Neural progenitor cell (in vitro differentiated cells): ENCODE results near the gene ZNF672. TPM values are rescaled to one million over a fixed set of nuclear protein-coding genes. Genes with fewer than 3 reads are reported as not detected.

ENCODE experiments used
- DNase-seq: peaks from one replicate; pipeline ENCODE4 v3.0.0-alpha.2; 2016; ENCODE audit warnings: low spot score
- H2AFZ ChIP-seq: fragments of 200-600 bp; sonication (generic); replicated peaks from 2 replicates; pipeline ENCODE4 v1.6.1; 2016; ENCODE audit warnings: antibody characterized with exemption
- H3F3A ChIP-seq: fragments of 200-600 bp; sonication (generic); 2 replicates; pipeline ENCODE4 v1.6.1; 2016; ENCODE audit warnings: antibody characterized with exemption, low read depth
- H3K27ac ChIP-seq: fragments of 200-600 bp; sonication (generic); 2 replicates; pipeline ENCODE4 v1.5.1; 2016; ENCODE audit warnings: mild to moderate bottlenecking
- H3K27me3 ChIP-seq: fragments of 200-600 bp; sonication (generic); 2 replicates; pipeline ENCODE4 v1.6.1; 2016; ENCODE audit warnings: mild to moderate bottlenecking, moderate library complexity
- H3K36me3 ChIP-seq: fragments of 200-600 bp; sonication (generic); 2 replicates; pipeline ENCODE4 v1.5.1; 2016
- H3K4me1 ChIP-seq: fragments of 200-600 bp; sonication (generic); 2 replicates; pipeline ENCODE4 v1.6.1; 2016; ENCODE audit warnings: mixed run types
- H3K4me2 ChIP-seq: fragments of 200-600 bp; sonication (generic); 2 replicates; pipeline ENCODE4 v1.6.1; 2016
- H3K4me3 ChIP-seq: fragments of 200-600 bp; sonication (generic); 2 replicates; pipeline ENCODE4 v1.5.1; 2016
- H3K79me2 ChIP-seq: fragments of 200-600 bp; sonication (generic); 2 replicates; pipeline ENCODE4 v1.6.1; 2016; ENCODE audit warnings: low read depth
- H3K9ac ChIP-seq: fragments of 200-600 bp; sonication (generic); 2 replicates; pipeline ENCODE4 v1.6.1; 2016
- H3K9me3 ChIP-seq: fragments of 200-600 bp; sonication (generic); 2 replicates; pipeline ENCODE4 v1.5.1; 2016; ENCODE audit warnings: low read depth
- H4K20me1 ChIP-seq: fragments of 200-600 bp; sonication (generic); 2 replicates; pipeline ENCODE4 v1.6.1; 2016; ENCODE audit warnings: low read depth
- H3K27ac Mint-ChIP-seq: 3 replicates; pipeline ENCODE4 v1.8.0; 2021; ENCODE audit warnings: mixed read lengths
- H3K27me3 Mint-ChIP-seq: 2 replicates; pipeline ENCODE4 v1.8.0; 2022; ENCODE audit warnings: low read depth, mild to moderate bottlenecking, inconsistent platforms, moderate library complexity, mixed read lengths; ENCODE audit not compliant: insufficient read depth
- H3K36me3 Mint-ChIP-seq: 3 replicates; pipeline ENCODE4 v1.8.0; 2021; ENCODE audit warnings: mixed read lengths
- H3K4me1 Mint-ChIP-seq: 3 replicates; pipeline ENCODE4 v1.8.0; 2021; ENCODE audit warnings: mixed read lengths
- H3K4me3 Mint-ChIP-seq: 3 replicates; pipeline ENCODE4 v1.8.0; 2021; ENCODE audit warnings: mild to moderate bottlenecking, moderate library complexity, mixed read lengths
- H3K9me3 Mint-ChIP-seq: 3 replicates; pipeline ENCODE4 v1.8.0; 2020; ENCODE audit warnings: mixed read lengths
- CTCF ChIP-seq: fragments of 200-600 bp; sonication (generic); IDR thresholded peaks from 2 replicates; pipeline ENCODE4 v1.5.1; 2017; ENCODE audit warnings: antibody characterized with exemption, mild to moderate bottlenecking
- EZH2 ChIP-seq: fragments of 200-600 bp; sonication (generic); IDR thresholded peaks from 2 replicates; pipeline ENCODE4 v1.6.1; 2017; ENCODE audit warnings: antibody characterized with exemption, mild to moderate bottlenecking, moderate library complexity
- EZH2phosphoT487 ChIP-seq: fragments of 200-600 bp; sonication (generic); IDR thresholded peaks from 2 replicates; pipeline ENCODE4 v1.6.1; 2017; ENCODE audit warnings: antibody characterized with exemption
- total RNA-seq: library from RNA; depleted of rRNA; stranded (reverse); fragments of >200 nt; gene quantifications from 2 replicates; pipeline ENCODE4 v1.2.3, GENCODE V29; 2015; ENCODE audit warnings: low replicate concordance

ZNF672 gene
- total RNA-seq, 1 donor from 2014 or later, result 16.9 TPM

DNA sequence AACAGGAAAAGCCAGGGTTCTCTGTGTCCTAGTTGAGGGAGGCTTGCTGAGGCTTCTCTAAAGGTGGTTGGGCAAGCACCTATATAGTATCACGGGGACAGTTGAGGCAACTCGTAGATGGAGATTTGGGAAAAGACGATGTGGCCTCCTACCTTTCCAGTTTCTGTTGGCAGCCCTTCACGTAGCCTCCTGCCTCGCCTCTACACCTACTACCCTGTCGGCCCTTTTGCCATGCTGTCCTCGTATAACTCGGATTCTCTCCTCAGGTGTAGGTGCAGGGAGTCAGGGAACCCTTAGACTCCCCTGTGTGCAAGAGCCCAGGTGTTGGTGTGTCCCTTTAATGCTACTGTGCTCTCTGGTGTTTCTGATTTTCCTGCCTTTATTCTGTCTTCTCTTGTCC lies 10.6 kb downstream of the ZNF672 start:
- Mint-ChIP-seq H3K4me3 (no peak overlapping the region), H3K27ac (no peak overlapping the region), H3K9me3 (no peaks in the 10 kb centered on the region), H3K27me3 (no peaks in the 10 kb centered on the region), H3K4me1 (no peaks in the 10 kb centered on the region), H3K36me3 (peaks cover 11% of the 10 kb centered on the region)
- Histone ChIP-seq H3F3A (no peaks in the 10 kb centered on the region), H3K79me2 (peaks cover 7% of the 10 kb centered on the region), H2AFZ (no peak overlapping the region), H3K27ac (no peak overlapping the region), H4K20me1 (peaks cover 4% of the 10 kb centered on the region), H3K9ac (no peak overlapping the region), H3K27me3 (no peaks in the 10 kb centered on the region), H3K4me3 (no peak overlapping the region), H3K4me2 (no peak overlapping the region), H3K9me3 (no peaks in the 10 kb centered on the region), H3K4me1 (no peaks in the 10 kb centered on the region), H3K36me3 (no peaks in the 10 kb centered on the region)
- DNase-seq, result no peak
- TF ChIP-seq EZH2phosphoT487 (no peak), CTCF (no peak), EZH2 (no peak)

DNA sequence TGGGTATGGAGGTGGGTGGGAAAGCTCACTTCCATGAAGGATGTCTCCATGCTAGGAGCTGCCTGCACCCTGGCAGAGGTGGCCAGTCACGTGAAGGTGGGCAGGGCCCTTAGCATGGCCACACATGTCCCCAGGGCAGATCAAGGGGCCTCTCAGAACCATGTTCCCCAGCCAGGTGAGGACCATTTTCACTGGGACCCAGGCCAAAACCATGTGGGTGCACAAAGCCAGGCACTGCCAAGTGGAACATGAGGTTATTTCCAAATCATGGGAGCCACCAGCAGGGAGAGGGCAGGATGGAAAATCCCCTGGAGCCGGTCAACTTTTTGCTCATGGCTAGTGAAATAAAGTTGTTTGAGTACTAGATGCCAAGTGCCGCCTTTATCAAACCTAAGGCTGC lies 11.1 kb downstream of the ZNF672 start:
- H3K9ac ChIP-seq, result no peak overlapping the region
- H3K27ac Mint-ChIP-seq, result no peak overlapping the region
- no peaks in the 10 kb centered on the region for H3K4me1 Mint-ChIP-seq
- H3K4me3 Mint-ChIP-seq, result peak overlapping the region; percentile 7
- H3F3A ChIP-seq, result no peaks in the 10 kb centered on the region
- H4K20me1 ChIP-seq, result peaks cover 2% of the 10 kb centered on the region
- H3K9me3 ChIP-seq, result no peaks in the 10 kb centered on the region
- H3K9me3 Mint-ChIP-seq, result no peaks in the 10 kb centered on the region
- H2AFZ ChIP-seq, result no peak overlapping the region
- no peak overlapping the region for H3K27ac ChIP-seq
- no peaks in the 10 kb centered on the region for H3K4me1 ChIP-seq
- no peak overlapping the region for H3K4me3 ChIP-seq
- DNase-seq, result no peak
- peaks cover 14% of the 10 kb centered on the region for H3K36me3 Mint-ChIP-seq
- H3K27me3 ChIP-seq, result no peaks in the 10 kb centered on the region
- H3K79me2 ChIP-seq, result peaks cover 2% of the 10 kb centered on the region
- H3K27me3 Mint-ChIP-seq, result no peaks in the 10 kb centered on the region
- no peak for TF ChIP-seq EZH2
- no peak for TF ChIP-seq EZH2phosphoT487
- no peak for TF ChIP-seq CTCF
- H3K36me3 ChIP-seq, result no peaks in the 10 kb centered on the region
- H3K4me2 ChIP-seq, result no peak overlapping the region

DNA sequence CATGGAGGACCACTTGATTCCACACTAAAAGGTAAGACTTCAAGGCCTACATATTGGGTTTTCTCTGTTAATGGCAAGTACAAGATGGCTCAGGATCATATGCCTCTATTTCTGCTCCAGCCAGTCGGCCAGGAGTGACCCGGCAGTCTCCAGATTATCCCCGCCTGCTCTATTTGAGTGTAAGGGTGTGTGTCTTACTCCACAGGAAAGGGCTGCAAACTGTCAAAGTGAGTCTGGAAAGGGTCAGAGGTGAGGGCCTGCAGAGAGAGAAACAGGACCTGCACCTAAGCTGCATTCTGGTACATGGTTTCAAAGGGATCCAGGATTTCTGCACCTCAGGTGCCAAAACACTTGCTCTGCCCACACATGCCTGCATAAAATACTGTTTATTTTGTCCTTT lies 11.6 kb downstream of the ZNF672 start:
- Mint-ChIP-seq H3K4me1 (no peaks in the 10 kb centered on the region), H3K27ac (no peak overlapping the region), H3K27me3 (no peaks in the 10 kb centered on the region), H3K9me3 (no peaks in the 10 kb centered on the region), H3K36me3 (peaks cover 13% of the 10 kb centered on the region), H3K4me3 (no peak overlapping the region)
- H3K9ac ChIP-seq, result no peak overlapping the region
- no peak overlapping the region for H3K27ac ChIP-seq
- H3K36me3 ChIP-seq, result no peaks in the 10 kb centered on the region
- no peak overlapping the region for H2AFZ ChIP-seq
- H3K79me2 ChIP-seq, result no peaks in the 10 kb centered on the region
- no peaks in the 10 kb centered on the region for H3K9me3 ChIP-seq
- H3K4me3 ChIP-seq, result no peak overlapping the region
- TF ChIP-seq CTCF, result no peak
- TF ChIP-seq EZH2, result no peak
- no peak for TF ChIP-seq EZH2phosphoT487
- no peak overlapping the region for H3K4me2 ChIP-seq
- H3K27me3 ChIP-seq, result no peaks in the 10 kb centered on the region
- no peaks in the 10 kb centered on the region for H3F3A ChIP-seq
- H4K20me1 ChIP-seq, result peaks cover 2% of the 10 kb centered on the region
- no peak for DNase-seq
- no peaks in the 10 kb centered on the region for H3K4me1 ChIP-seq
